Stomach (tissue), 4 donors: Measurements from ENCODE around the gene IL1RL1.

Experiments
- POLR2AphosphoS5 ChIP-seq, 3 donors: sonication (generic); formaldehyde crosslinking; IDR thresholded peaks; one replicate each; pipeline ENCODE4 v1.6.1; 2016; ENCODE audit warnings: antibody characterized with exemption in 3 of 3
- TF ChIP-seq, protein P1 (sequence below), 7 experiments: fragments of 450-650 bp in 4 of 7; fragments of 200-600 bp in 3 of 7; sonication (generic) in 3 of 7; IDR thresholded peaks; one replicate each; pipeline ENCODE4 v1.5.1; 2016 to 2019; ENCODE audit warnings: antibody characterized with exemption in 7 of 7, control low read depth in 2 of 7, mild to moderate bottlenecking in 1 of 7

- TF ChIP-seq, protein P1, sequence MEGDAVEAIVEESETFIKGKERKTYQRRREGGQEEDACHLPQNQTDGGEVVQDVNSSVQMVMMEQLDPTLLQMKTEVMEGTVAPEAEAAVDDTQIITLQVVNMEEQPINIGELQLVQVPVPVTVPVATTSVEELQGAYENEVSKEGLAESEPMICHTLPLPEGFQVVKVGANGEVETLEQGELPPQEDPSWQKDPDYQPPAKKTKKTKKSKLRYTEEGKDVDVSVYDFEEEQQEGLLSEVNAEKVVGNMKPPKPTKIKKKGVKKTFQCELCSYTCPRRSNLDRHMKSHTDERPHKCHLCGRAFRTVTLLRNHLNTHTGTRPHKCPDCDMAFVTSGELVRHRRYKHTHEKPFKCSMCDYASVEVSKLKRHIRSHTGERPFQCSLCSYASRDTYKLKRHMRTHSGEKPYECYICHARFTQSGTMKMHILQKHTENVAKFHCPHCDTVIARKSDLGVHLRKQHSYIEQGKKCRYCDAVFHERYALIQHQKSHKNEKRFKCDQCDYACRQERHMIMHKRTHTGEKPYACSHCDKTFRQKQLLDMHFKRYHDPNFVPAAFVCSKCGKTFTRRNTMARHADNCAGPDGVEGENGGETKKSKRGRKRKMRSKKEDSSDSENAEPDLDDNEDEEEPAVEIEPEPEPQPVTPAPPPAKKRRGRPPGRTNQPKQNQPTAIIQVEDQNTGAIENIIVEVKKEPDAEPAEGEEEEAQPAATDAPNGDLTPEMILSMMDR (IDR thresholded peaks at IDR 0.05) = no peak
- TF ChIP-seq POLR2AphosphoS5 (IDR thresholded peaks at IDR 0.05) = no peak
Observed at GRCh38 chr2:102268510-102269199, 42.7 kb upstream of the IL1RL1 start.
